A673 (cell line): ENCODE data around the gene KRTAP1-5. TPM values are rescaled to one million over a fixed set of nuclear protein-coding genes. Genes with fewer than 3 reads are reported as not detected.
"Not testable (repeated sequence)": the region's sequence is repeated elsewhere in the genome, so short reads cannot be mapped to it uniquely, and the experiment has no call there.

Experiments used
- BruUV-seq: library from RNA; stranded (reverse); fragments of 400-500 nt; replicated peaks from 2 replicates; lab custom pipeline; 2021; lab: Mats Ljungman, UMichigan
- CTCF ChIA-PET: fragments of 300-600 bp; sonication (Branson Sonifier 250); formaldehyde crosslinking; loops from one replicate; lab custom pipeline; 2022; ENCODE audit warnings: antibody characterized with exemption; lab: Charles Lee
- POLR2A ChIA-PET: fragments of 300-600 bp; sonication (Branson Sonifier 250); formaldehyde crosslinking; loops from one replicate; lab custom pipeline; 2022; ENCODE audit warnings: antibody characterized with exemption; ENCODE audit not compliant: low non-redundant PET; lab: Charles Lee
- DNase-seq: peaks from one replicate; pipeline ENCODE4 v3.0.0-alpha.2; 2015; ENCODE audit warnings: low spot score
- H3K27ac ChIP-seq: fragments of 200-600 bp; sonication (generic); 2 replicates; pipeline ENCODE4 v1.5.1; 2016; ENCODE audit warnings: mixed run types, low read depth, mild to moderate bottlenecking, mixed read lengths, antibody characterized with exemption, low read length; ENCODE audit not compliant: poor library complexity, severe bottlenecking
- H3K27me3 ChIP-seq: fragments of 200-600 bp; sonication (generic); replicated peaks from 2 replicates; pipeline ENCODE4 v1.6.1; 2017; ENCODE audit warnings: mixed run types, low read depth, mild to moderate bottlenecking, mixed read lengths, antibody characterized with exemption, low read length; ENCODE audit not compliant: insufficient read depth, poor library complexity
- H3K36me3 ChIP-seq: fragments of 200-600 bp; sonication (generic); 2 replicates; pipeline ENCODE4 v1.6.1; 2016; ENCODE audit warnings: mixed run types, mild to moderate bottlenecking, mixed read lengths, antibody characterized with exemption, low read length; ENCODE audit not compliant: insufficient read depth, poor library complexity, severe bottlenecking
- H3K4me1 ChIP-seq: fragments of 200-600 bp; sonication (generic); 2 replicates; pipeline ENCODE4 v1.6.1; 2017; ENCODE audit warnings: mixed run types, mild to moderate bottlenecking, mixed read lengths, antibody characterized with exemption, low read length; ENCODE audit not compliant: insufficient read depth, poor library complexity, severe bottlenecking
- H3K4me3 ChIP-seq: fragments of 200-600 bp; sonication (generic); 2 replicates; pipeline ENCODE4 v1.5.1; 2016; ENCODE audit warnings: low read depth, mixed run types, mild to moderate bottlenecking, mixed read lengths, low read length; ENCODE audit not compliant: poor library complexity, severe bottlenecking
- H3K9me3 ChIP-seq: fragments of 200-600 bp; sonication (generic); 2 replicates; pipeline ENCODE4 v1.6.1; 2016; ENCODE audit warnings: mixed run types, low read depth, mild to moderate bottlenecking, mixed read lengths, antibody characterized with exemption, low read length; ENCODE audit not compliant: poor library complexity, severe bottlenecking
- CTCF ChIP-seq: fragments of 300-800, 200-600 bp; sonication (generic); conservative IDR thresholded peaks from 2 replicates; pipeline ENCODE4 v1.5.1; 2017; ENCODE audit warnings: low read depth, mild to moderate bottlenecking, antibody characterized with exemption, low read length, moderate library complexity, mixed read lengths
- EZH2 ChIP-seq: fragments of 200-600 bp; sonication (generic); IDR thresholded peaks from 2 replicates; pipeline ENCODE4 v1.6.1; 2017; ENCODE audit warnings: borderline replicate concordance, low read depth, mild to moderate bottlenecking, mixed read lengths, antibody characterized with exemption, low read length; ENCODE audit not compliant: poor library complexity, severe bottlenecking
- intact Hi-C: fragments of 100-400 bp; cut with micrococcal nuclease; formaldehyde crosslinking; loops from one replicate; pipeline ENCODE4 v1.10.0; 2022; ENCODE audit not compliant: unreplicated experiment
- total RNA-seq: library from RNA; stranded (reverse); gene quantifications from 2 replicates; pipeline ENCODE4 v1.2.3, GENCODE V29; 2021

KRTAP1-5 gene
- total RNA-seq, 1 experiment from 2014 or later: not detected

GRCh38 chr17:41063449-41063848 lies 36.4 kb upstream of the KRTAP1-5 start:
- no peaks in the 10 kb centered on the region for H3K9me3 ChIP-seq
- H3K4me3 ChIP-seq: no peak overlapping the region
- CTCF ChIA-PET: no interaction called here
- no peaks in the 10 kb centered on the region for H3K4me1 ChIP-seq
- intact Hi-C loops: no loop called here
- no peak overlapping the region for H3K27ac ChIP-seq
- POLR2A ChIA-PET: no interaction called here
- no peaks in the 10 kb centered on the region for H3K36me3 ChIP-seq
- DNase-seq: no peak
- TF ChIP-seq CTCF (no peak), EZH2 (no peak)
- no TSS peak for BruUV-seq
- H3K27me3 ChIP-seq: no peaks in the 10 kb centered on the region

- H3K9me3 ChIP-seq: no peaks in the 10 kb centered on the region
- no peaks in the 10 kb centered on the region for H3K36me3 ChIP-seq
- DNase-seq: no peak
- intact Hi-C loops: no loop called here
- CTCF ChIA-PET: no interaction called here
- H3K4me3 ChIP-seq: no peak overlapping the region
- H3K27ac ChIP-seq: no peak overlapping the region
- H3K4me1 ChIP-seq: no peaks in the 10 kb centered on the region
- TF ChIP-seq CTCF (no peak), EZH2 (no peak)
- H3K27me3 ChIP-seq: no peaks in the 10 kb centered on the region
- BruUV-seq: no TSS peak
- POLR2A ChIA-PET: no interaction called here
These were observed 35.0 kb upstream of the KRTAP1-5 start for GRCh38 chr17:41061964-41062363.

- POLR2A ChIA-PET: no interaction called here
- CTCF ChIA-PET: no interaction called here
- Histone ChIP-seq H3K27me3 (no peaks in the 10 kb centered on the region), H3K4me3 (no peak within 1 kb of the TSS), H3K9me3 (no peaks in the 10 kb centered on the region), H3K36me3 (no peaks in the 10 kb centered on the region), H3K4me1 (no peaks in the 10 kb centered on the region), H3K27ac (no peak within 1 kb of the TSS)
- TF ChIP-seq EZH2 (no peak), CTCF (no peak)
- DNase-seq: no peak
- BruUV-seq: no TSS peak
- intact Hi-C loops: no loop called here
These were observed 33.1 kb upstream of the KRTAP1-5 start, which contains the start of gene KRTAP2-3 for GRCh38 chr17:41060052-41060604. Gene KRTAP2-3, minus strand, starts transcription at chr17:41060114. Its CDS starts 64 bp downstream, at chr17:41060050.

- H3K36me3 ChIP-seq, DNase-seq, H3K4me3 ChIP-seq, H3K4me1 ChIP-seq, POLR2A ChIA-PET, intact Hi-C loops, H3K27me3 ChIP-seq, H3K27ac ChIP-seq, H3K9me3 ChIP-seq, CTCF ChIA-PET, BruUV-seq: not testable (repeated sequence)
These were observed 32.5 kb upstream of the KRTAP1-5 start for GRCh38 chr17:41059276-41060051.
